PFSK-1 (cell line): ENCODE results near the gene GFI1B.

ENCODE experiments used
- FOXP2 ChIP-seq: optimal IDR thresholded peaks from 2 replicates; pipeline ENCODE3; 2011; ENCODE audit warnings: borderline replicate concordance, control low read depth, inconsistent platforms; ENCODE audit not compliant: insufficient read depth; ENCODE audit errors: extremely low read length, extremely low read depth
- POLR2AphosphoS5 ChIP-seq: IDR thresholded peaks from 2 replicates; pipeline ENCODE4 v1.6.1; 2012; ENCODE audit warnings: low read depth, mild to moderate bottlenecking, control low read depth, low read length, moderate library complexity
- SIN3A ChIP-seq: IDR thresholded peaks from 2 replicates; pipeline ENCODE4 v1.6.1; 2012; ENCODE audit warnings: mild to moderate bottlenecking, low read length, moderate library complexity, borderline replicate concordance; ENCODE audit not compliant: insufficient read depth
- TAF1 ChIP-seq: IDR thresholded peaks from 2 replicates; pipeline ENCODE4 v1.6.1; 2012; ENCODE audit warnings: low read length, control low read depth, borderline replicate concordance; ENCODE audit not compliant: insufficient read depth
- TF ChIP-seq, protein P1 (sequence below), 2 experiments: IDR thresholded peaks; 2 replicates each; pipeline versions ENCODE4 v1.6.1 to v1.8.0; 2011 to 2012; ENCODE audit warnings: low read depth in 2 of 2, low read length in 2 of 2, control low read depth in 1 of 2, inconsistent platforms in 1 of 2, mild to moderate bottlenecking in 1 of 2, moderate library complexity in 1 of 2; ENCODE audit not compliant: insufficient read depth in 1 of 2

Gene GFI1B

DNA sequence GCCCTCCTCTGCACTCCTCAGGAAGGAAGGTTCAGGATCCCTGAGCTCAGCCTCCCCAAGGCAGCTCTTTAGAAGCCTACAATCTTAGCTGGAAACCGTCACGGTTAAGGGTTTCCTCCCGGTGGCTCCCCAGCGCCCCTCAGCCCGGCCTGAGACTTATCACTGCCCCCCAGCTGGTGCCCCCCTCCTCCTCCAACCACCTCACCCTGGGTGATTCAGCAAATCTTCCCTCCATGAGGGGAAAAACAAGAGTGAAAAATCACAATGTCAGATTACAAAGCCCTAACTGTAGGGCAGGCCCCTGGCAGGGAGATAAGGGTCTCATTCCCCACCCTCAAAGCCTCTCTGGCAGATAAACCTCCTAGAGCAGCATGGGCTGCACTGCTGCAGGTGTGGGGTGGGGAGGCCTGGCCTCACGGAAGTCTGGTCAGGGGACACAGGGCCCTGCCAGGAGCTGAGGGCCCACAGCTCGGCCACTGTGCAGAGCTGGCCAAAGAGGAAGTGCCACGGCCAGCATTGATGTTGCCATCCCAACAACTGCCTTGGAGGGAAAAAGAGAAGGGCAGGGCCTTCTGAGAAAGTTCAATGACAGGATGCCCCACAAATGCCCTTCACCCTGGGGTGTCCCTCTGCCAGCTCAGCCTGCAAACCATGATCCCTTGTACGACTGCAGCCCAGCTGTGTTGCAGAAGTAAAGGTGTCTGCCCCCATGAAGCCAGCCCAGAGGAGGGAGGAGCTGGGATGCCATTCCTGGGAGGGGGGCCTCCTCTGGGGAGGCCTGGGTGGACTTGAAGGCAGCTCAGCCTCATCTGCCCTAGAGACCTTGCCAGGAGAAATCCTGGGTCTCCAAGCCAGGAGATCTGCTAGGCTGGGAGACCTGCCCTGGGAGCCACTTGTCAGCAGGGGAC lies 25.9 kb downstream of the GFI1B start:
- TF ChIP-seq FOXP2: no peak
- TF ChIP-seq, protein P1, sequence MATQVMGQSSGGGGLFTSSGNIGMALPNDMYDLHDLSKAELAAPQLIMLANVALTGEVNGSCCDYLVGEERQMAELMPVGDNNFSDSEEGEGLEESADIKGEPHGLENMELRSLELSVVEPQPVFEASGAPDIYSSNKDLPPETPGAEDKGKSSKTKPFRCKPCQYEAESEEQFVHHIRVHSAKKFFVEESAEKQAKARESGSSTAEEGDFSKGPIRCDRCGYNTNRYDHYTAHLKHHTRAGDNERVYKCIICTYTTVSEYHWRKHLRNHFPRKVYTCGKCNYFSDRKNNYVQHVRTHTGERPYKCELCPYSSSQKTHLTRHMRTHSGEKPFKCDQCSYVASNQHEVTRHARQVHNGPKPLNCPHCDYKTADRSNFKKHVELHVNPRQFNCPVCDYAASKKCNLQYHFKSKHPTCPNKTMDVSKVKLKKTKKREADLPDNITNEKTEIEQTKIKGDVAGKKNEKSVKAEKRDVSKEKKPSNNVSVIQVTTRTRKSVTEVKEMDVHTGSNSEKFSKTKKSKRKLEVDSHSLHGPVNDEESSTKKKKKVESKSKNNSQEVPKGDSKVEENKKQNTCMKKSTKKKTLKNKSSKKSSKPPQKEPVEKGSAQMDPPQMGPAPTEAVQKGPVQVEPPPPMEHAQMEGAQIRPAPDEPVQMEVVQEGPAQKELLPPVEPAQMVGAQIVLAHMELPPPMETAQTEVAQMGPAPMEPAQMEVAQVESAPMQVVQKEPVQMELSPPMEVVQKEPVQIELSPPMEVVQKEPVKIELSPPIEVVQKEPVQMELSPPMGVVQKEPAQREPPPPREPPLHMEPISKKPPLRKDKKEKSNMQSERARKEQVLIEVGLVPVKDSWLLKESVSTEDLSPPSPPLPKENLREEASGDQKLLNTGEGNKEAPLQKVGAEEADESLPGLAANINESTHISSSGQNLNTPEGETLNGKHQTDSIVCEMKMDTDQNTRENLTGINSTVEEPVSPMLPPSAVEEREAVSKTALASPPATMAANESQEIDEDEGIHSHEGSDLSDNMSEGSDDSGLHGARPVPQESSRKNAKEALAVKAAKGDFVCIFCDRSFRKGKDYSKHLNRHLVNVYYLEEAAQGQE (IDR thresholded peaks at IDR 0.05; ENCODE audit: insufficient read depth in 1 of 2, low read depth in 2 of 2, low read length in 2 of 2): no peak
- TF ChIP-seq TAF1: no peak
- no peak for TF ChIP-seq POLR2AphosphoS5
- TF ChIP-seq SIN3A: no peak

DNA sequence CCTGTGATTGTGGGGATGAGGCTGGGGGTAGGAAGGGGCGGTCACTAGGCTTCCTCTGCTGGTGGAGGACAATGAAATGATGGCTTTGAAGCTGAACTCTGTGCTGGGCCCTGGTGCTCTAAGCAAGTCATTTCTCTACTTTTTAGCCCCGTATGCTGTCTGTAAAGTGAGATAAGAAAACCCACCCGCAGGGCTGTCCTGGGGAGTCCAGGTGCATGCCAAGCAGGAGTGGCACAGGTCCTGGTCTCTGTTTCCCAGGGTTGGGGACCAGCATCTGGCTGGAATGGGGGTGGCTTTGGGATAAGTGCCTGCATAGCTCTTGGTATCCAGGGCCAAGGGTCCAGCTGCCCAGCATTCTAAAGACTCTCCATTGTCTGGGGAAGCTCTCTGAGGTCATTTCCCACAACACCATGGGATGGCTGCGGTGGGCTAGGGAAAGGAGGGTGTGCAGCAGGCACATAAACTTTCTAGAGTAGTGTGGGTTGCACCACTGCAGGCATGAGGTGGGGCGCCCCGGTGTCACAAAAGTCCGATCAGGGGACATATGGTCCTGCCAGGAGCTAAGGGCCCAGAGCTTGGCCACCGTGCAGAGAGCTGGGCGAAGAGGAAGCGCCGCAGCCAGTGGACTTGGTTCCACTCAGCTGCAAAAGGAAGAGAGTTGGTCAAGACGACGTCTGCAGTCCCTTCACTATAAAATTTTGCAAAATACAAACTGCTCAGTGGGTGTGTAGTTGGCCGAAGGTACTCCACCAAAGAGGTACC lies 26.7 kb downstream of the GFI1B start:
- TF ChIP-seq SIN3A (no peak), POLR2AphosphoS5 (no peak), FOXP2 (no peak), TAF1 (no peak)
- TF ChIP-seq, protein P1 (IDR thresholded peaks at IDR 0.05; ENCODE audit: insufficient read depth in 1 of 2, low read depth in 2 of 2, low read length in 2 of 2): no peak

- no peak for TF ChIP-seq FOXP2
- TF ChIP-seq SIN3A: no peak
- TF ChIP-seq, protein P1 (IDR thresholded peaks at IDR 0.05; ENCODE audit: insufficient read depth in 1 of 2, low read depth in 2 of 2, low read length in 2 of 2): no peak
- TF ChIP-seq POLR2AphosphoS5: no peak
- no peak for TF ChIP-seq TAF1
Observed at GRCh38 chr9:133005957-133006356, 27.5 kb downstream of the GFI1B start.

DNA sequence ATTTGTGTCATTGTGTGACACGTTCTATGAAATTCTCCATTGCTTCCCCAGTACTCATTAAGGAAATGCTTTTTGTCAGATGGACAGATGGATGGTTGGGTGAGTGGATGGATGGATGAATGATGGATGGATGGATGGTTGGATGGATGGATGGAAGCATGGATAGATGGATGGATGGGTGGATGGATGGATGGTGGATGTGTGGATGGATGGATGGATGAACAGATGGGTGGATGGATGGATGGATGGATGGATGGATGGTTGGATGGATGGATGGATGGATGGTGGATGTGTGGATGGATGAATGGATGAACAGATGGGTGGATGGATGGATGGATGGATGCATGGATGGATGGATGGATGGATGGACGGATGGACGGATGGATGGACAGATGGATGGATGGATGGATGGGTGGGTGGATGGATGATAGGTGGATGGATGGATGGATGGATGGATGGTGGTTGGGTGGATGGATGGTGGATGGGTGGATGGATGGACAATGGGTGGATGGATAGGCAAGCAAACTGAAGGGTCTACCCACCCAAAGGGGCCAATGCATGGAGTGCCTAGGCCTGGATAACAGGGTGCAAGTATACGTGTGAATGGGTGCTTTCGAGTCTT lies 28.3 kb downstream of the GFI1B start:
- TF ChIP-seq, protein P1 (IDR thresholded peaks at IDR 0.05; ENCODE audit: insufficient read depth in 1 of 2, low read depth in 2 of 2, low read length in 2 of 2): no peak
- TF ChIP-seq POLR2AphosphoS5: no peak
- no peak for TF ChIP-seq FOXP2
- no peak for TF ChIP-seq SIN3A
- no peak for TF ChIP-seq TAF1
